WERI-Rb-1 (cell line): ENCODE results near the gene BCAS3.
"Not testable (repeated sequence)": the region's sequence is repeated elsewhere in the genome, so short reads cannot be mapped to it uniquely, and the experiment has no call there.

Experiments
- DNase-seq: peaks from one replicate; pipeline ENCODE4 v3.0.0-alpha.2; 2020
- H3K27ac ChIP-seq: fragments of 250-450 bp; sonication (Bioruptor Pico); 2 replicates; pipeline ENCODE4 v1.5.1; 2020; ENCODE audit warnings: mild to moderate bottlenecking, moderate library complexity
- H3K27me3 ChIP-seq: fragments of 250-450 bp; sonication (Bioruptor Pico); 2 replicates; pipeline ENCODE4 v1.5.1; 2021; ENCODE audit warnings: mild to moderate bottlenecking, low read depth, moderate library complexity; ENCODE audit not compliant: insufficient read depth, severe bottlenecking
- H3K36me3 ChIP-seq: fragments of 250-450 bp; sonication (Bioruptor Pico); 2 replicates; pipeline ENCODE4 v1.5.1; 2020; ENCODE audit warnings: mild to moderate bottlenecking, moderate library complexity
- H3K4me3 ChIP-seq: 2 replicates; pipeline ENCODE4 v1.5.1; 2011; ENCODE audit warnings: low read depth, mild to moderate bottlenecking, control low read depth, low read length
- H3K9me3 ChIP-seq: fragments of 250-450 bp; sonication (Bioruptor Pico); 2 replicates; pipeline ENCODE4 v1.5.1; 2021; ENCODE audit warnings: mild to moderate bottlenecking, moderate library complexity; ENCODE audit not compliant: severe bottlenecking
- CTCF ChIP-seq: IDR thresholded peaks from 2 replicates; pipeline ENCODE4 v1.5.1; 2011; ENCODE audit warnings: low read depth, mild to moderate bottlenecking, control low read depth, inconsistent platforms, low read length

BCAS3 gene

DNA sequence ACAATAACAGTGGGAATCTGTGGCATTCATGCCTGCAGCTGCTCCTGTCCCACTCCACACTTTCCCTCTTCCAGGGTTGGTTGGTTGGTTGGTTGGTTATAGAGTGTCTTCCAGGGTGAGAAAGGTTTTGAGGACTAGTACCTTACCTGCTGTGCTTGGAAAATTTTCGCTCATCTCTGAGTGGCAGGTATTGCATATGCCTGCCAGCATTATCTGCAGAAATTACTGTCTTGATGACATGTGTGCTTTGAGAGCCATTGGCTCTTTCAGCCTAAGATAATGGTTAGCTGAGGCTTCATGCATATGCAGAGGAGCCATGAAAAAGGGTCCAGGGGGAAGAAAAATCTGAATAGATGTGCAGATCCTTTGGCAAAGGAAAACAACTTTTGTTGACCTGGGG is 131.8 kb downstream of the BCAS3 start:
- no peaks in the 10 kb centered on the region for H3K36me3 ChIP-seq
- no peak for DNase-seq
- no peak for TF ChIP-seq CTCF
- no peaks in the 10 kb centered on the region for H3K27me3 ChIP-seq
- H3K9me3 ChIP-seq = no peaks in the 10 kb centered on the region
- no peak overlapping the region for H3K4me3 ChIP-seq
- H3K27ac ChIP-seq = no peak overlapping the region

DNA sequence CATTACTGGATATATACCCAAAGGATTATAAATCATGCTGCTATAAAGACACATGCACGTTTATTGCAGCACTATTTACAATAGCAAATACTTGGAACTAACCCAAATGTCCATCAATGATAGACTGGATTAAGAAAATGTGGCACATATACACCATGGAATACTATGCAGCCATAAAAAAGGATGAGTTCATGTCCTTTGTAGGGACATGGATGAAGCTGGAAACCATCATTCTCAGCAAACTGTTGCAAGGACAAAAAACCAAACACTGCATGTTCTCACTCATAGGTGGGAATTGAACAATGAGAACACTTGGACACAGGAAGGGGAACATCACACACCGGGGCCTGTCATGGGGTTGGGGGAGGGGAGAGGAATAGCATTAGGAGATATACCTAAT is 137.3 kb downstream of the BCAS3 start:
- H3K27ac ChIP-seq, H3K27me3 ChIP-seq, H3K9me3 ChIP-seq, H3K36me3 ChIP-seq, H3K4me3 ChIP-seq, DNase-seq: not testable (repeated sequence)

DNA sequence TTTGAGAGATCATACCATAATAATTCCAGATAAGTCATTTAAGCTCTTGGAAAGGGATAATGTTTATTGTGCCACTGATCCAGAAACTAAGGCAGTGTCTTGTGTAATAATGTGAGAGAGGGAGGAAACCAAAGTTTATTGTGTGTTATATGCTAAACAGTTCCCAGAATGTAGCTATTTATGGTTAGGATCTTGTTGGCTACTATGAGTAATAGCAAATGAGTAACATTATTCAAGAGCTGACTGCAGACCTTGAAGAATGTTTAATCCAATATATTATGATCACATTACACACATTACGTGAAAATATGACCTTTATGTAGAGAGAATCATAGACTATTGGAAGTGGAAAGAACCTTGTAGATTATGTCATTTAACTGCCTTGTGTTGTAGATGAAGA is 139.5 kb downstream of the BCAS3 start:
- DNase-seq = no peak
- Histone ChIP-seq H3K4me3 (no peak overlapping the region), H3K27me3 (no peaks in the 10 kb centered on the region), H3K36me3 (no peaks in the 10 kb centered on the region), H3K27ac (no peak overlapping the region), H3K9me3 (no peaks in the 10 kb centered on the region)
- no peak for TF ChIP-seq CTCF

GRCh38 chr17:60819447-60820130 is 141.9 kb downstream of the BCAS3 start:
- Histone ChIP-seq H3K27me3 (no peaks in the 10 kb centered on the region), H3K36me3 (no peaks in the 10 kb centered on the region), H3K4me3 (no peak overlapping the region), H3K9me3 (no peaks in the 10 kb centered on the region), H3K27ac (no peak overlapping the region)
- no peak for DNase-seq
- TF ChIP-seq CTCF = no peak

GRCh38 chr17:60823515-60823914 is 145.9 kb downstream of the BCAS3 start:
- DNase-seq = no peak
- Histone ChIP-seq H3K36me3 (no peaks in the 10 kb centered on the region), H3K27me3 (no peaks in the 10 kb centered on the region), H3K27ac (no peak overlapping the region), H3K4me3 (no peak overlapping the region), H3K9me3 (no peaks in the 10 kb centered on the region)
- TF ChIP-seq CTCF = no peak

DNA sequence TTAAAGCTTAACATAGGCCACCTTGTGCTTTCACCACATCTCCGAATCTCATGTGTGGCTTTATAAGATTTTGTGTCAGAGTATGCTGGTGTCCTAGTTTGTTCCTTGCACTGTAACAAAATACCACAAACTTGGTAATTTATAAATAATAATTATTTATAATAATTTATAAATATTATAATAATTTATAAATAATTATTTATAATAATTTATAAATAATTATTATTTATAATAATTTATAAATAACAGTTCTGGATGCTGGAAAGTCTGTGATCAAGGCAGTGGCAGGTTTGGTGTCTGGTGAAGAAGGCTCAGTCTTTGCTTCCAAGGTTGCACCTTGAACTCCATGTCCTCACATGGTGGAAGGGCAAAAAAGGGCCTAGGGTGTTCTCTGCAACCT is 147.7 kb downstream of the BCAS3 start:
- Histone ChIP-seq H3K4me3 (no peak overlapping the region), H3K27me3 (no peaks in the 10 kb centered on the region), H3K9me3 (no peaks in the 10 kb centered on the region), H3K27ac (no peak overlapping the region), H3K36me3 (no peaks in the 10 kb centered on the region)
- DNase-seq = no peak
- no peak for TF ChIP-seq CTCF
